ENCODE data around the gene SLC9A3. TPM values are rescaled to one million over a fixed set of nuclear protein-coding genes. Genes with fewer than 3 reads are reported as not detected.

The SLC9A3 gene
- 0.25 and 1.8 TPM in 2 replicates for total RNA-seq (ENCODE audit: low replicate concordance)

- no peak for TF ChIP-seq CTCF (IDR thresholded peaks at IDR 0.05; ENCODE audit: insufficient read depth, low read length)
- no peak within 1 kb of the TSS for H3K4me3 ChIP-seq (ENCODE audit: low read depth, low read length)
- DNase-seq (ENCODE audit: low read depth) = no peak
Observed at GRCh38 chr5:524234-524972, at the start of gene SLC9A3. Gene SLC9A3 (minus strand): TSS chr5:524449.

GRCh38 chr5:573976-574375 lies 49.7 kb upstream of the SLC9A3 start:
- no peak for DNase-seq (ENCODE audit: low read depth)
- no peak for TF ChIP-seq CTCF (IDR thresholded peaks at IDR 0.05; ENCODE audit: insufficient read depth, low read length)
- no peak overlapping the region for H3K4me3 ChIP-seq (ENCODE audit: low read depth, low read length)

GRCh38 chr5:573206-573605 lies 49.0 kb upstream of the SLC9A3 start:
- H3K4me3 ChIP-seq (ENCODE audit: low read depth, low read length) = no peak overlapping the region
- TF ChIP-seq CTCF (IDR thresholded peaks at IDR 0.05; ENCODE audit: insufficient read depth, low read length) = no peak
- DNase-seq (ENCODE audit: low read depth) = no peak

GRCh38 chr5:572398-573019 lies 48.3 kb upstream of the SLC9A3 start:
- DNase-seq (ENCODE audit: low read depth) = no peak
- TF ChIP-seq CTCF (IDR thresholded peaks at IDR 0.05; ENCODE audit: insufficient read depth, low read length) = no peak
- no peak overlapping the region for H3K4me3 ChIP-seq (ENCODE audit: low read depth, low read length)

- no peak overlapping the region for H3K4me3 ChIP-seq (ENCODE audit: low read depth, low read length)
- no peak for DNase-seq (ENCODE audit: low read depth)
- no peak for TF ChIP-seq CTCF (IDR thresholded peaks at IDR 0.05; ENCODE audit: insufficient read depth, low read length)
Observed at GRCh38 chr5:571791-572190, 47.5 kb upstream of the SLC9A3 start.

GRCh38 chr5:570886-571285 lies 46.6 kb upstream of the SLC9A3 start:
- H3K4me3 ChIP-seq (ENCODE audit: low read depth, low read length) = no peak overlapping the region
- TF ChIP-seq CTCF (IDR thresholded peaks at IDR 0.05; ENCODE audit: insufficient read depth, low read length) = no peak

More at GRCh38 chr5:570886-571285, 46.6 kb upstream of the SLC9A3 start:
- DNase-seq (ENCODE audit: low read depth) = no peak
